HG03097 (cell line): ENCODE results near the gene RPL41.

Experiments used
- ATAC-seq: cut with Tn5 transposase; IDR thresholded peaks from one replicate; pipeline ENCODE4 v1.9.1; 2021; ENCODE audit not compliant: unreplicated experiment, low FRiP score

Gene RPL41

DNA sequence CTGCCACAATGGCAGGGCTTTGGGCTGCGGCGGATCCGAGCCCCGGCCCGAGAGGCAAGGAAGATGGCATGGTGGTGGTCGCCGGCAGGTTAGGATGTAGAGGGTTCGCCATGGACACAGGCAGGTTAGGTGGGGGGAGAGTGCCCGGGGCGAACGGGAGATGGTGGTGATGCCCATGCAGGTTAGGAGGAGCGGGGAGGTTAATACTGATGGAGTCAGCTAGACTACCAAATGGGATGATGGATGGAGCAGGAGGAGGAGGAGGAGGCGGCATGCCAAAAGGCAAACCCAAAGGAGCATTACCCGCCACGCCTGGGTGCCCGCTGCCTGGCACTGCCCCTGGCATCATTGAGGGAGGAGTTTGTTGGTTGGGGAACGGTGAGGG is 47.9 kb downstream of the RPL41 start:
- no peak for ATAC-seq

DNA sequence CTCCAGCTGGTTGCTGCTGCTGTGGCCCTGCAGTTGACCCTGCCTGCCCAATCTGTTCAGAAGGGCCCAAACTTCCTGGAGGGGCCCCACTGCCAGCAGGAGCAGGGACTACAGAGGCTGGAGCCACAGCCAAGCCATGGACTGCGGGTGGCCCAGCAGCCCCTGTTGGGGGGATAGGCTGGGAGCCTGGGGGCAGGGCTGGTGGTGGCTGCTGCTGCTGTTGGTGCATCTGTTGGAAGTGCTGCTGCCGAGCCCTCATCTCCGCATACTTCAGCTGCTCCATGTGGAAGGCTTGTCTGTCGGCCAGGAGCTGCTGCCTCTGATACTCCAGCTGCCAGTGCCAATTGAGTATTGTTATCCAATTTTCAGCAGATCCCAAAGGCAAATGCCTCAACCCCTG is 48.9 kb downstream of the RPL41 start:
- ATAC-seq: no peak
